HG03045 (cell line): ENCODE results near the gene NEMF.
"Not testable (repeated sequence)": the region's sequence is repeated elsewhere in the genome, so short reads cannot be mapped to it uniquely, and the experiment has no call there.

Experiments
- ATAC-seq: cut with Tn5 transposase; IDR thresholded peaks from one replicate; pipeline ENCODE4 v1.9.1; 2021; ENCODE audit warnings: mild to moderate bottlenecking, moderate library complexity; ENCODE audit not compliant: unreplicated experiment

The NEMF gene

GRCh38 chr14:49880267-49881064 lies 27.9 kb upstream of the NEMF start:
- ATAC-seq = no peak

GRCh38 chr14:49879646-49880204 lies 27.1 kb upstream of the NEMF start:
- peak; percentile 72 for ATAC-seq

GRCh38 chr14:49876563-49877127 lies 24.1 kb upstream of the NEMF start:
- ATAC-seq = no peak

GRCh38 chr14:49875640-49876198 lies 23.1 kb upstream of the NEMF start:
- no peak for ATAC-seq

GRCh38 chr14:49873548-49873947 lies 21.0 kb upstream of the NEMF start:
- not testable (repeated sequence) for ATAC-seq

- no peak for ATAC-seq
Observed at GRCh38 chr14:49870908-49871307, 18.3 kb upstream of the NEMF start.

DNA sequence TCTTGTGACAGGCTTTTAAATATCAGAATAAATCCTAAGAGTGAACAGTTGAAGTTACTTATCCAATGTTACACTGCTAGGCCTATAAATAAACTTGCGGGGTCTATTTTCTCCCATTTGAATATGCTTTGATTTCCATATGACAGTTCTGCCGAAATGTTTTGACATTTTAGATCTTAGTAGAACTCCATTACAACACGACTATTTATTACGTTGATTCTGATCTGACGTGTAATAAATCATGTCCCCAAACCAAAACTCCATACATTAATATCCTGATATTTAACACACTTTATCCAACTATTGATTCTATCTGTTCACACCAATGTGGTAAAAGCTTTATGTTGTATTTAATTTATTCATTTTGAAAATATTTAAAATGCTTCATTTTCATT lies 16.1 kb upstream of the NEMF start:
- no peak for ATAC-seq

- ATAC-seq = peak; percentile 93
Observed at GRCh38 chr14:49867831-49868719, 15.5 kb upstream of the NEMF start.

DNA sequence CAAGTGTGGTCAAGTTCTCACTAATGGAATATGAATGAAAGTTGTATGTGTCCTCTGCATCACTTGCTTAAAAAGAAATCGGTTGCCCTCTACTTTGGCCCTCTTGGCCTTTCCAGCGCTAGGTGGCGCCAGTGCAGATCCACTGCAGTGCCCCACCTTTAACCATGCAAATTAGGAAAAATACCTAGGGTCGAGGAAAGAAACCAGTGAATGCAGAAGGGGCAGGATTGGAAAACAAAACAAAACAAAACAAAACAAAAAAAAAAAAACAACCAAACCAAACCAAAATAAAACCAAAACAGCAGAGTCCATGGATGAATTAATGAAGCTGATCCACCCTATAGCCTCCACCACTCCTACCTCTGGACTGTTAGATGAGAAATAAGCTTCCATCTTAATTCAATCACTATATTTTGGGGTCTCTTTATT lies 12.9 kb upstream of the NEMF start:
- no peak for ATAC-seq

- no peak for ATAC-seq
Observed at GRCh38 chr14:49863487-49864281, 11.1 kb upstream of the NEMF start.

DNA sequence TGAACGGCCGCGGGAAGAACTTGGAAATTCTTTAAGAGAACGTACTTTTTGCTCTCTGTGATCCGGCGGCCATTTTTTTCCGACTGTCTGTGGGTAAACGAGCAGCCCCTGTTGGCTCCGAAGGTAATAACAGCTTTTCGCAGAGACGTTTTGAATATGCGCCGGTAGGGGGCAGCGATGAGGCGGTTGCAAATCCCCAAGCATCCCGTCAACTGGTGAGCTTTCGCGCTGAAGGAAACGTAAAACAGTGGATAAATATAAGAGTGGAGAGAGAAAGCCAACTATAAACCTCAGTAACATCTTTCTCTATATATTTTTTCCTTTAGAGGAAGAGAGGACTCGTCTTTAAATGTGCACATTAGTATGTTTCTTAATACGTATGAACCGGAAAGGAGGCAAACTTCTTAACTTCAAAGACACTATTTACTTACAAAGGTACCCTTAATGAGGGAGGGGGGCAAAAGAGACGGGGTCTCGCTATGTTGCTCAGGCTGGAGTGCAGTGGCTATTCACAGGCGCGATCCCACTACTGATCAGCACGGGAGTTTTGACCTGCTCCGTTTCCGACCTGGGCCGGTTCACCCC lies 9.6 kb upstream of the NEMF start:
- ATAC-seq = peak; percentile 26

DNA sequence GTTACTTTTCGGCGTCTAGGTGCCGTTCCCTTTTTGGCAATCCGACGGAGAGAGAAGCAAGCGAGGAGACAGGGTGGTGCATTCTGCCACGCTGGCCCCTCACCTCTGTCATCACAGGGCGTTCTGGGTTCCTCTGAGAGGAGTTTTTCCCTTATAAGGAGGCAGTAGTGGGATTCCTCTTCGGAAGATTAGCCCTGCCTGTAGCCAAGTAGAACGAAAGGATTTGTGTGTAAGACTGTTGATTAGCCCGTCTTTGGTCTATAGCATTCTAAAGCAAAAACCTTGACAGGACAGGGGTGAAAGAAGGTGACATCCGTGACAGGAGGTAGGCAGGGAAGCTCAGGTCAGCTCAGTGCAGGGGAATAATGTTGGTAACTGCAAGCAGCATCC lies 9.1 kb upstream of the NEMF start:
- ATAC-seq = peak; percentile 11

GRCh38 chr14:49860988-49861698 lies 8.6 kb upstream of the NEMF start:
- no peak for ATAC-seq

GRCh38 chr14:49858383-49858782 lies 5.8 kb upstream of the NEMF start:
- ATAC-seq = no peak

GRCh38 chr14:49857427-49858003 lies 4.9 kb upstream of the NEMF start:
- no peak for ATAC-seq

GRCh38 chr14:49853572-49854375 lies 1.2 kb upstream of the NEMF start:
- ATAC-seq = no peak

DNA sequence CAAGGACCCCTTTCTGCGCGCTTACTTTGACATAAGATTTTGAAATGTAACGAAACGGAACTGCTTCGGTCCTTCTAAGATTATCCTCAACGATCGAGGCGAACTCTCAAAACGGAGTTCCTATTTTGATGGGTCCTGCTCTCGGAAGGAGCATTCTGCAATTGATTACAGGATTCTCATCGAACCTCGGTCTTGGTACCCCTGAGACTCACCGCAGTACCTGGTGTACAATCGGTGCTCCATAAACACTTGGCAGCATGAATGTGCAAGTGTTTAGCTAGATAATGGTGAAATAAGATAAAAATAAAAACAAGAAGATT lies 530 bp upstream of the NEMF start:
- no peak for ATAC-seq

GRCh38 chr14:49851813-49852212 lies 775 bp downstream of the NEMF start:
- no peak for ATAC-seq
